Astrocyte of the spinal cord (primary cell): ENCODE results near the gene ASB5.

Experiments used
- DNase-seq: peaks from one replicate; pipeline ENCODE4 v3.0.0; 2011; ENCODE audit warnings: low read depth, low spot score
- H3K4me3 ChIP-seq: 2 replicates; pipeline ENCODE4 v1.5.1; 2011; ENCODE audit warnings: low read depth, mild to moderate bottlenecking, low read length, moderate library complexity
- CTCF ChIP-seq: IDR thresholded peaks from 2 replicates; pipeline ENCODE4 v1.5.1; 2012; ENCODE audit warnings: low read depth, mild to moderate bottlenecking, low read length, inconsistent platforms
- in situ Hi-C: cut with HindIII; loops from 2 replicates; pipeline ENCODE4 v1.10.0; 2017; ENCODE audit warnings: low sequenced_read_pairs

ASB5 gene

DNA sequence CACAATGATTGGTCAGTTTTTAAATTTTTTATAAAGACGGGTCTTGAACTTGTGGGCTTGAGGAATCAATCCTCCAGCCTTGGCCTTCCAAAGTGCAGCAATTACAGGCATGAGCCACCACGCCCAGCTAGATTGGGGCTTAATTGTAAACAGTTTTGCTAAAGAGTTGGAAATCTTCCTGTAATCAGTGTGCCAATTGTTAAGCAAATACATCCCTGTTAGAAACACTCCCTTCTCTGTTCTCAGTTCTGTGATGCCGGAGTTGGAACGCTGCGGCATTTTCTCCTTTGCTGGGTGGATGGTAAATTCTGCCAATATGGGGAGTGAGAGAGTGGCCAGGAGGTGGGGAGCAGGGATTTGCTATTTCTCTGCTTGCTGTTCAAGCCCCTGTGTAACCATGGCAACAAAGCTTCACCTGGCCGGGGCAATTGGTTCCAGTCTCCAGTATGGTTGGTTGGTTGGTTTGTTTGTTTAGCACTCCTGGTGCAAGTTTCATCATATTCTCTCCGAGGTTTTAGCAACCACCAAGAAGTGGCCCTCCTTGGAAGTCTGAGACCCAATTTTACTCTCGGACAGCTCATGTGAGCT, 70.6 kb downstream of the ASB5 start:
- in situ Hi-C loops: no loop called here

DNA sequence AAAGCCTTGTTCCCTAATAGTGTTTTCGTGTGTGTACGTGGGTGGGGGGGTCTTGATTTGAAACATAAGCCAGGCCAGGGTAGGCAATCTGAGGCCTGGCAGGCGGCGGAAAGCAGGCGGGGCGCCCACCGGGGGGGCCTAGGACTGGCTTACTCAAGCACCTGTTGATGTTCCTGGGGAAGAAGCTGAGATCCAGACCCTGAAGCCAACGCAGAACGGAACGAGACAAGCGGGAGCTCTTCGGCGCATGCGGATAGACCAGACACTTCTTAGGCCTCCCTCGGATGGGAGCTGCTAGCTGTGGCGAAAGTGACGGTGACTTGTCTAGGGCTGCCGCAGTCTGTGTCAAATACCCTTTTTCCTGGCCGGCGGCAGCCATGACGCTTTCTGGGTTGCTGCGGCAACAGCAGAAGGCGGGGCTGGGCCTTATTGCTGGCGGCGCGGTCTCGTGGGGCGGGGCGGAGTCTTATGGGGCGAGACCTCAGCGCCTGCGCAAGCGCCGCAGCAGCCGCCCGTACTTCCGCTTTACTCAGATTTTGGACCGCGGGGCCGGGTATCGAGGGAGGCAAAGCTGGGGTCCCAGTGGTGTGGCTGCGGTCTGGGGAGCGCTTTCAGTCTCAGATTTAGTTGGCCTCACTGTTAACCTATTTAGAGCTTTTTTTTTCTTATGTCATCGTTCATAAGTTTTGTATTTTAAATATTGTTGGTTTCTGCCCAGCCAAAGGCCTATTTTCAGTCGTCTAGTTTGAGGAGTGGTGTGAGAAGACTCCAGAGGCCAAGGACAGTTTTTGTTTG, 73.6 kb downstream of the ASB5 start, which contains the start of gene SPATA4:
TSS of gene SPATA4 (minus strand) at position 402 of the 795 bp plus-strand sequence. CDS start at position 379, 23 bp downstream.
- peak; percentile 93 for DNase-seq
- TF ChIP-seq CTCF: no peak
- H3K4me3 ChIP-seq: peak within 1 kb of the TSS; percentile 51
- in situ Hi-C loops: no loop called here

More for the DNA sequence above, 70.6 kb downstream of the ASB5 start:
- no peak for TF ChIP-seq CTCF
- H3K4me3 ChIP-seq: no peak overlapping the region
- no peak for DNase-seq

DNA sequence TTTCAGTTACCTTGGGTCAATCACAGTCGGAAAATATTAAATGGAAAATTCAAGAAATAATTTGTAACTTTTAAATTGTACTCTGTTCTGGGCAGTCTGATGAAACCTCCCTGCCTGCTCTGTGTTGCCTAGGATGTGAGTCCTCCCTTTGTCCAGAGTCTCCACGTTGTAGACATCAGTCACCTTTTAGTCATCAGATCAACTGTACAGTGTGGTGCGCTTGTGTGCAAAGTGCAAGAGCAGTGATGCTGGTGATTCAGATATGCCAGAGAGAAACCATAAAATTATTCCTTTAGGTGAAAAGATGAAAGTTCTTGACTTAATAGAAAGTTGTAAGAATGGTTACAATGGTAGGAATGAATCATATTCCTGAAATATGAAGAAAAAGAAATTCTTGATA, 75.1 kb downstream of the ASB5 start:
- peak; percentile 67 for DNase-seq
- in situ Hi-C loops: no loop called here
- no peak overlapping the region for H3K4me3 ChIP-seq
- TF ChIP-seq CTCF: no peak

- in situ Hi-C loops: no loop called here
- H3K4me3 ChIP-seq: no peak overlapping the region
- no peak for TF ChIP-seq CTCF
- peak; percentile 27 for DNase-seq
Measured at GRCh38 chr4:176193126-176193525, 75.9 kb downstream of the ASB5 start.

DNA sequence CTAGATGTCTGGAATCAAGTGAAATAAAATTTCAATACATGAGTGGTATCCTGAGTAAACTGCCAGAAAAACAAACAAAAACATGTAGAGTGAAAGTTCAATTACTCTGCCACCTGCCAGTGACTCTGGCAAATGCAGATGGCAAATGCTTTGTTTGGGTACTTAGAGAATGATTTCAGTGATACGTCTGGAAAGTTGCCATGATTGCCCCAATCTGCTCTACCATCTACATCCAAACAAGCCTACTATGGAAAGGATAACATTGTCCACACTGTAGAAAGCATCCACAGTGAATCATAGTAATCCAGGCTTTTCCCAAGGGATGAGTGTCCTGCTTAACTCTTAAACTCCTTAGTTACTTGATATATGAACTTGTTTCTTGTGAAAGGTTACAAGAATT, 77.0 kb downstream of the ASB5 start:
- peak; percentile 14 for DNase-seq
- H3K4me3 ChIP-seq: no peak overlapping the region
- TF ChIP-seq CTCF: no peak
- in situ Hi-C loops: no loop called here

DNA sequence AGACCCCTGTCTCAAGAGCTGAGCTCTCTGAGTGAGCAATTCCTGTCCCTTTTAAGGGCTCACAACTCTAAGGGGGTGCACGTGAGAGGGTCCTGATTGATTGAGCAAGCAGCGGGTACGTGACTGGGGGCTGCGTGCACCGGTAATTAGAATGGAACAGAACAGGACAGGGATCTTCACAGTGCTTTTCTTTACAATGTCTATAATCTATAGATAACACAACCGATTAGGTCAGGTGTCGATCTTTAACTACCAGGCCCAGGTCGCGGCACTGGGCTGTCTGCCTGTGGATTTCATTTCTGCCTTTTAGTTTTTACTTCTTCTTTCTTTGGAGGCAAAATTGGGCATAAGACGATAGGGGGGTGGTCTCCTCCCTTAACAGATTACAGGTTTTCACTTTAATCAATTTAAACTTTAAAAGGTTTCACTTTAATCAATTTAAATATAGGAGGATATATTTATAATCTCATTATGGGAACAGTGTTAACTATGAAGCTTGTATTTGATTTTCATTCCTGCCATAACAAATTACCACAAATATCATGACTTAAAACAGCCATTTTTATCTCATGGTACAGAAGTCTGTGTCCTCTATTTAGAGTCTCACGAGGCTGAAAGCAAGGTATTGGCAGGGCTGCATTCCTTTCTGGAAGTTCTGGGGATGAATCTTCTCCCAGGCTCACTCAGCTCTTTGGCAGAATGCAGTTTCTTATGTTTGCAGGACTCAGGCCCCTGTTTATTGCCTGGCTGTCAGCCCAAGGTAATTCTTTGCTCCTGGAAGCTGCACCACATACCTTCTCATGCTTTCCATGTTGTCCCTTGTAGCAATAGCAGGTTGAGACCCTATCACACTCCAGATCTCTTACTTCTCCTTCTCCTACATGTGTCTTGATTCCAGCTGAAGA, 78.9 kb downstream of the ASB5 start:
- in situ Hi-C loops: no loop called here
- no peak overlapping the region for H3K4me3 ChIP-seq
- peak; percentile 3 for DNase-seq

More for the DNA sequence above, 78.9 kb downstream of the ASB5 start:
- no peak for TF ChIP-seq CTCF
